NCI-H1417 treated with DMSO at 0.1 percent for 48 hours (cell line): ENCODE results near the gene GJB4.
"Not testable (repeated sequence)": the region's sequence is repeated elsewhere in the genome, so short reads cannot be mapped to it uniquely, and the experiment has no call there.

Source experiments
- DNase-seq: peaks from one replicate; lab custom pipeline; 2025; lab: John Stamatoyannopoulos, UW

The GJB4 gene

GRCh38 chr1:34759503-34760357 is at the start of gene GJB4:
TSS of gene GJB4 (plus strand) at chr1:34759740. CDS start at chr1:34761255, 1,515 bp downstream.
- DNase-seq: no peak

GRCh38 chr1:34710812-34711211 is 48.7 kb upstream of the GJB4 start:
- no peak for DNase-seq

- DNase-seq: no peak
These were observed 48.1 kb upstream of the GJB4 start for GRCh38 chr1:34711485-34711884.

GRCh38 chr1:34712007-34712688 is 47.4 kb upstream of the GJB4 start:
- DNase-seq: no peak

- no peak for DNase-seq
These were observed 46.1 kb upstream of the GJB4 start for GRCh38 chr1:34713443-34713842.

GRCh38 chr1:34714386-34714785 is 45.2 kb upstream of the GJB4 start:
- no peak for DNase-seq

- DNase-seq: no peak
These were observed 44.4 kb upstream of the GJB4 start for GRCh38 chr1:34715139-34715538.

- DNase-seq: no peak
These were observed 38.3 kb upstream of the GJB4 start for GRCh38 chr1:34721241-34721640.

- DNase-seq: no peak
These were observed 37.7 kb upstream of the GJB4 start for GRCh38 chr1:34721646-34722355.

GRCh38 chr1:34726861-34727260 is 32.7 kb upstream of the GJB4 start:
- DNase-seq: no peak

- DNase-seq: no peak
These were observed 29.1 kb upstream of the GJB4 start for GRCh38 chr1:34730485-34730884.

- not testable (repeated sequence) for DNase-seq
These were observed 26.7 kb upstream of the GJB4 start for GRCh38 chr1:34732831-34733230.

- no peak for DNase-seq
These were observed 22.8 kb upstream of the GJB4 start for GRCh38 chr1:34736692-34737091.

- DNase-seq: not testable (repeated sequence)
These were observed 22.3 kb upstream of the GJB4 start for GRCh38 chr1:34737236-34737635.

GRCh38 chr1:34739613-34740012 is 19.9 kb upstream of the GJB4 start:
- no peak for DNase-seq

- DNase-seq: no peak
These were observed 19.2 kb upstream of the GJB4 start for GRCh38 chr1:34740161-34740868.

- DNase-seq: no peak
These were observed 16.8 kb upstream of the GJB4 start for GRCh38 chr1:34742667-34743270.

GRCh38 chr1:34743775-34744174 is 15.8 kb upstream of the GJB4 start:
- no peak for DNase-seq

- no peak for DNase-seq
These were observed 14.7 kb upstream of the GJB4 start for GRCh38 chr1:34744851-34745250.

GRCh38 chr1:34745666-34746065 is 13.9 kb upstream of the GJB4 start:
- no peak for DNase-seq

GRCh38 chr1:34746101-34746500 is 13.4 kb upstream of the GJB4 start:
- DNase-seq: no peak
